Bronchial epithelial cell (primary cell): Measurements from ENCODE around the gene FHOD3. TPM values are rescaled to one million over a fixed set of nuclear protein-coding genes. Genes with fewer than 3 reads are reported as not detected.

ENCODE experiments used
- DNase-seq: peaks from one replicate; pipeline ENCODE4 v3.0.0-alpha.2; 2010; ENCODE audit warnings: low read depth
- FAIRE-seq: peaks from 2 replicates; lab custom pipeline; 2011; peaks lifted over from hg19 to GRCh38; lab: Jason Lieb, UNC
- H3K27me3 ChIP-seq: 2 replicates; pipeline ENCODE4 v1.5.1; 2011; ENCODE audit warnings: low read length; ENCODE audit not compliant: control insufficient read depth, insufficient read depth
- H3K36me3 ChIP-seq: 2 replicates; pipeline ENCODE4 v1.5.1; 2011; ENCODE audit warnings: low read length; ENCODE audit not compliant: control insufficient read depth, insufficient read depth
- H3K4me3 ChIP-seq: 2 replicates; pipeline ENCODE4 v1.5.1; 2011; ENCODE audit warnings: mild to moderate bottlenecking, low read depth, low read length, control low read depth
- total RNA-seq: library from RNA; depleted of rRNA; stranded (reverse); fragments of >200 nt; gene quantifications from 2 replicates; pipeline ENCODE4 v1.2.1, GENCODE V29; 2014
- TF ChIP-seq, protein P1 (sequence below): IDR thresholded peaks from 2 replicates; pipeline ENCODE4 v1.5.1; 2011; ENCODE audit warnings: mild to moderate bottlenecking, moderate library complexity, low read length, control low read depth, inconsistent platforms; ENCODE audit not compliant: insufficient read depth, severe bottlenecking

Gene FHOD3
- total RNA-seq, 1 donor from 2014 or later = 15.8 TPM

DNA sequence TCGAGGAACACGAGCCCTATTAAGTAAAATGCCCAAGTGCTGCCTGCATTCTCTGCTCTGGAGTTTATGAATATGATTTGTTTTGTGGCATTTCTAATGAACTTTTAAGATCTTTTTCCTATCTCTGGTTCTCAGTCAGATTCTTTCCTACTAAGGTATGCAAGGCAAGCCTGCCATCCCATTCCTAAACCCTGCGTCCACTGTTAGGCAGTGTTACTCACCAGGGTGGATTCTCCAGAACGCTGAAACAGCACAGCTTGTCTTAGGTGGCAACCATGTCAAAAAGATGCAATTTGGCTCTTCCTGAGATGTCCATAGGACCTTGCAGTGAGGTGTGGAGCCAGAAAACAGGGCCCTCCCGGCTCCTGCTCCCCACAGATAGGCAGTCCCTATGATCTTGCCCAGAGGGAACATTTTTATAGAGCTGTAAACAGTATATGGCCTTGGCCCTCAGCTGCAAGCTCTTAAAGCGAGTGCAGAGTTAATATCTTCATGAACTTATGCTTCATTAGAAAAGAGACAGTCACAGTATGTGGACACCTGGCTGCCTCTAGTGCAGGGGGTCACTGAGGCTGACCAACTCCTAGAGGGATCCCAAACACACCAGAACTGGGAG, 446.9 kb downstream of the FHOD3 start:
- no peaks in the 10 kb centered on the region for H3K36me3 ChIP-seq
- H3K27me3 ChIP-seq = no peaks in the 10 kb centered on the region
- TF ChIP-seq, protein P1, sequence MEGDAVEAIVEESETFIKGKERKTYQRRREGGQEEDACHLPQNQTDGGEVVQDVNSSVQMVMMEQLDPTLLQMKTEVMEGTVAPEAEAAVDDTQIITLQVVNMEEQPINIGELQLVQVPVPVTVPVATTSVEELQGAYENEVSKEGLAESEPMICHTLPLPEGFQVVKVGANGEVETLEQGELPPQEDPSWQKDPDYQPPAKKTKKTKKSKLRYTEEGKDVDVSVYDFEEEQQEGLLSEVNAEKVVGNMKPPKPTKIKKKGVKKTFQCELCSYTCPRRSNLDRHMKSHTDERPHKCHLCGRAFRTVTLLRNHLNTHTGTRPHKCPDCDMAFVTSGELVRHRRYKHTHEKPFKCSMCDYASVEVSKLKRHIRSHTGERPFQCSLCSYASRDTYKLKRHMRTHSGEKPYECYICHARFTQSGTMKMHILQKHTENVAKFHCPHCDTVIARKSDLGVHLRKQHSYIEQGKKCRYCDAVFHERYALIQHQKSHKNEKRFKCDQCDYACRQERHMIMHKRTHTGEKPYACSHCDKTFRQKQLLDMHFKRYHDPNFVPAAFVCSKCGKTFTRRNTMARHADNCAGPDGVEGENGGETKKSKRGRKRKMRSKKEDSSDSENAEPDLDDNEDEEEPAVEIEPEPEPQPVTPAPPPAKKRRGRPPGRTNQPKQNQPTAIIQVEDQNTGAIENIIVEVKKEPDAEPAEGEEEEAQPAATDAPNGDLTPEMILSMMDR = no peak
- no peak overlapping the region for H3K4me3 ChIP-seq
- DNase-seq = peak; percentile 38
- FAIRE-seq = no peak

DNA sequence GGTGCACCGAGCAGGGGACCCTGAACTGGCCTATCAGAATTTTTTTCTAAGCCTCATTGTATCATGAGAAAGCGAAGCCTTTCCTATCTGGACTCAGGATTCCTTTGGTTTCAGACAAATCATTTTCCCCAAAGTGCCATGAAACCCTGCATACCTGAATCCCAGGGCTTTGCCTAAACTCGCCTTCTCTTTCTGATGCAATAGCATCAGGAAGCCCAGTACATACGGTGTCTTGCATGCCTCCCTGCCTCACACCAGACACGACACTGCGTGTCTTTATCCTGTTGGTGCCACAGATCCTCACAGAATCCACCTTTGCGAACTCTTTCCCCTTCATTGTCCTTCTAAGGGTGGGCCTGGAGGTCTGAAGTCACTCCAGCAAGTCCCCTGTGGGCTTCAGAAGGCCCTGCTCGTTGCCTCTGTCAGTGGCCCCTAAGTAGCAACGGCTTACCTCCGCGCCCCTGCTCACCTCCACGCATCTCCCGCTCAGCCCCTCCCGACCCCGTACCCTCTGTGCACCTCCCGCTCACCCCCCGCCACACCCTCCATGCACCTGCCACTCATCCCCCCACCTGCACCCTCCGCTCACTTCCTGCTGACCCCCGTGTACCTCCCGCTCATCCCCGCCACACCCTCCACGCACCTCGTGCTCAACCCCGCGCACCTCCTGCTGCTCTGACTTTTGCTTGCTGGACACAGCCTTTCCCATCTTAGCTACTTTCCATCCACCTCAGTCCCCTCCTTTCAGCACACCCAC, 447.9 kb downstream of the FHOD3 start:
- TF ChIP-seq, protein P1 = no peak
- H3K36me3 ChIP-seq = no peaks in the 10 kb centered on the region
- peak; percentile 80 for FAIRE-seq
- no peaks in the 10 kb centered on the region for H3K27me3 ChIP-seq
- DNase-seq = peak; percentile 71
- no peak overlapping the region for H3K4me3 ChIP-seq

DNA sequence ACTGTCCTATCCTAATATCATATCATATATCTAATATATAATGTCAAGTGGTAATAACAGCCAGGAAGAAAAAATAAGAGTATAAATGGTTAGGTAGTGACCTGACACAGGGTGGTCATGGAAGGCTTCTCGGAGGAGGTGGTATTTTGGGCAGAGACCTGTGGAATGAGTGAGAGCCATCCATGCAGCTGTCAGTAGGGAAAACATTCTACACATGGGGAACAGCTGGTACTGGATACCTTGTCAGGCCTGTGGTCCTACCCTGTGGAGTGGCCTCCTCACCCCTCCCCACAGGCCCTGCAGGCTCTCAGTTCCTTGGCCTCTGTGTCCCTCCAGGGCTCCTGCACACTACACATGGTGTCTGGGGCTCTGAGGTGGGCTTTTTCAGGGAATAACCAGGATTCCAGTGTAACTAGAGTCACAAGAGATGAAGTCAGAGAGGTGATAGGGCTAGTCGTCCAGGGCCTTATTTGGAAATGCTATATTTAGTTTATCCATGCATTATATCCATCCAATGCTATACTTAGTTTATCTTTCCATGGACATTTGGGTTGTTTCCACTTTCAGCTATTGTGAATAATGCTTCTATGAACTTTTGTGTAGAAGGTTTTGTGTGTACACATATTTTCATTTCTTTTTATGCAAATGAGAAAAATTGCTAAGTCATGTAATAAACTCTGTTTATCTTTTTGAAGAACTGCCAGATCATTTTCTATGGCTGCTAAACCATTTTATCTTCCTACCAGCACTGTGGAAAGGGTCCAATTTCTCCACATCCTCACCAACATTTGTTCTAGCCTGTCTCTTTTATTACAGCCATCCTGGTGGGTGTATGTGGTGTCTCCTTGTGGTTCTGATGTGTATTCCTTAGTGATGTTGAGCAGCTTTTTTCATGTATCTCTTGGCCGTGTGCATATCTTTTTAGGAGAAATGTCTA, 455.7 kb downstream of the FHOD3 start:
- H3K4me3 ChIP-seq = no peak overlapping the region
- TF ChIP-seq, protein P1 = no peak
- FAIRE-seq (no peak), DNase-seq (no peak)
- H3K27me3 ChIP-seq = no peaks in the 10 kb centered on the region
- H3K36me3 ChIP-seq = no peaks in the 10 kb centered on the region

DNA sequence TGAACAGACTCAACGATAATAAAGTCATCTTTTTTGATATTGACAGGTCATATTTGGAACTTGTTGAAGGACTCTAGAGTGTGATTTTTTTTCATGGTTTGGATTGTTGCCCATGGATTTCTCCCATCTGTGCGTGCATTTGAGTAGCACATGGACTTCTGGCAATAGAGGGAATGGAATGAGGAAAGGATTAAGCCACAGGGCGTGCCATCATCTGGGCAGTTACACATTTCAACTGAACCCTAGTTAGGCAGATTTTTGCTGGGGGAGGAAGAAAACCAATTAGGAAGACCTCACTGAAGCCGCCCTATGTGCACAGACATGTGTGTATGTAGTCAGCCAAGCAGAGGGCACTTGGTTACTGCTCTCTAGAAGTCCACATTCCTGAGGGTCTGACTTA, 458.7 kb downstream of the FHOD3 start:
- no peak overlapping the region for H3K4me3 ChIP-seq
- FAIRE-seq (peak; percentile 84), DNase-seq (peak; percentile 67)
- H3K27me3 ChIP-seq = no peaks in the 10 kb centered on the region
- H3K36me3 ChIP-seq = no peaks in the 10 kb centered on the region
- TF ChIP-seq, protein P1 = no peak

DNA sequence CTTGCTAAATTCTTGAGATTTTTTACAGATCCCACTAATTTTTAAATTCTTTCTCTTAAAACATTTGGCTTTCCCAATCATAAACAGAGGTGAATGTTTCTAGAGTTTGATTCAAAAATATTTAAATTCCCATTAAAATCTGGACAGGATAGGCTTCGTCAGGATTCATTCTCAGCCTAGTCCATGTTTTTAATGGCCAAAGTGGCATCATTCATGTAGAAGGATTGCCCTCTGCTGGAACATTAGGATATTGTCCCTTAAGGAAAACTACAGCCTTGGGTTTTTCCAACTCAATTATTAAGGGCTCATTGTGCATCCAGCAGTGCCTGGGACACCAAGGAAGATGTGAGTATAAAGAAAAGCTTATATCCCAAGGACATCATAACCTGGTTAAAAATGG, 459.6 kb downstream of the FHOD3 start:
- FAIRE-seq = no peak
- Histone ChIP-seq H3K27me3 (no peaks in the 10 kb centered on the region), H3K36me3 (peaks cover 4% of the 10 kb centered on the region), H3K4me3 (no peak overlapping the region)
- DNase-seq = peak; percentile 66
- TF ChIP-seq, protein P1 = peak; percentile 61
